H9 (cell line): ENCODE results near the gene MEPCE. TPM values are rescaled to one million over a fixed set of nuclear protein-coding genes. Genes with fewer than 3 reads are reported as not detected.

Source experiments
- DNase-seq: peaks from one replicate; pipeline ENCODE4 v3.0.0-alpha.2; 2017
- H2AFZ ChIP-seq: one replicate; pipeline ENCODE4 v1.6.1; 2013; ENCODE audit warnings: mild to moderate bottlenecking, low read length, control low read depth, moderate library complexity
- H2AK5ac ChIP-seq: 2 replicates; pipeline ENCODE4 v1.6.1; 2013; ENCODE audit warnings: low read length, control low read depth, mixed read lengths; ENCODE audit not compliant: insufficient read length
- H2BK120ac ChIP-seq: one replicate; pipeline ENCODE4 v1.6.1; 2013; ENCODE audit warnings: low read depth, mild to moderate bottlenecking, low read length, control low read depth, inconsistent platforms; ENCODE audit not compliant: poor library complexity, severe bottlenecking
- H2BK12ac ChIP-seq: 2 replicates; pipeline ENCODE4 v1.6.1; 2013; ENCODE audit warnings: low read length, control low read depth, mixed read lengths, low read depth; ENCODE audit not compliant: insufficient read length
- H2BK15ac ChIP-seq: 2 replicates; pipeline ENCODE4 v1.6.1; 2013; ENCODE audit warnings: low read depth, low read length, control low read depth
- H2BK20ac ChIP-seq: one replicate; pipeline ENCODE4 v1.6.1; 2013; ENCODE audit warnings: low read depth, mild to moderate bottlenecking, low read length, control low read depth, inconsistent platforms; ENCODE audit not compliant: poor library complexity, severe bottlenecking
- H2BK5ac ChIP-seq: 2 replicates; pipeline ENCODE4 v1.6.1; 2013; ENCODE audit warnings: low read length, control low read depth, mixed read lengths; ENCODE audit not compliant: insufficient read length
- H3K14ac ChIP-seq: 2 replicates; pipeline ENCODE4 v1.6.1; 2013; ENCODE audit warnings: low read length, control low read depth; ENCODE audit not compliant: insufficient read depth
- H3K18ac ChIP-seq: 2 replicates; pipeline ENCODE4 v1.6.1; 2013; ENCODE audit warnings: low read depth, mild to moderate bottlenecking, mixed read lengths, low read length, control low read depth; ENCODE audit not compliant: insufficient read length
- H3K23ac ChIP-seq: 2 replicates; pipeline ENCODE4 v1.6.1; 2013; ENCODE audit warnings: low read length, control low read depth, mixed read lengths, low read depth; ENCODE audit not compliant: insufficient read length
- H3K23me2 ChIP-seq: 2 replicates; pipeline ENCODE4 v1.6.1; 2013; ENCODE audit warnings: low read depth, mild to moderate bottlenecking, mixed read lengths, low read length, control low read depth; ENCODE audit not compliant: insufficient read length, poor library complexity, severe bottlenecking
- H3K27ac ChIP-seq: 2 replicates; pipeline ENCODE4 v1.5.1; 2013; ENCODE audit warnings: low read length, control low read depth, mixed read lengths, low read depth; ENCODE audit not compliant: insufficient read length
- H3K27me3 ChIP-seq: 2 replicates; pipeline ENCODE4 v1.6.1; 2013; ENCODE audit warnings: low read length, control low read depth, inconsistent platforms; ENCODE audit not compliant: insufficient read depth
- H3K4ac ChIP-seq: 2 replicates; pipeline ENCODE4 v1.6.1; 2013; ENCODE audit warnings: low read depth, mild to moderate bottlenecking, control low read depth, inconsistent platforms, low read length, moderate library complexity
- H3K4me1 ChIP-seq: 2 replicates; pipeline ENCODE4 v1.6.1; 2013; ENCODE audit warnings: low read length, control low read depth, inconsistent platforms; ENCODE audit not compliant: insufficient read depth
- H3K4me2 ChIP-seq: 2 replicates; pipeline ENCODE4 v1.6.1; 2013; ENCODE audit warnings: low read length, control low read depth, mixed read lengths; ENCODE audit not compliant: insufficient read length, insufficient read depth
- H3K56ac ChIP-seq: 2 replicates; pipeline ENCODE4 v1.6.1; 2013; ENCODE audit warnings: low read depth, mild to moderate bottlenecking, mixed read lengths, low read length, control low read depth; ENCODE audit not compliant: insufficient read length
- H3K79me1 ChIP-seq: 2 replicates; pipeline ENCODE4 v1.6.1; 2013; ENCODE audit warnings: low read depth, mild to moderate bottlenecking, moderate library complexity, low read length, control low read depth, inconsistent platforms; ENCODE audit not compliant: insufficient read depth, poor library complexity, severe bottlenecking
- H3K79me2 ChIP-seq: 2 replicates; pipeline ENCODE4 v1.6.1; 2013; ENCODE audit warnings: low read length, control low read depth, inconsistent platforms; ENCODE audit not compliant: insufficient read depth
- H3K9ac ChIP-seq: 2 replicates; pipeline ENCODE4 v1.6.1; 2013; ENCODE audit warnings: low read length, control low read depth, mixed read lengths; ENCODE audit not compliant: insufficient read length; ENCODE audit errors: extremely low read depth
- H3K9me3 ChIP-seq: one replicate; pipeline ENCODE4 v1.6.1; 2013; ENCODE audit warnings: low read depth, low read length, inconsistent platforms; ENCODE audit not compliant: control insufficient read depth
- H3T11ph ChIP-seq: one replicate; pipeline ENCODE4 v1.6.1; 2013; ENCODE audit warnings: mild to moderate bottlenecking, low read length, control low read depth, inconsistent platforms
- H4K20me1 ChIP-seq: one replicate; pipeline ENCODE4 v1.6.1; 2013; ENCODE audit not compliant: control insufficient read depth, insufficient read length, insufficient read depth
- H4K5ac ChIP-seq: 2 replicates; pipeline ENCODE4 v1.6.1; 2013; ENCODE audit warnings: low read depth, mild to moderate bottlenecking, mixed read lengths, low read length, control low read depth; ENCODE audit not compliant: insufficient read length
- H4K8ac ChIP-seq: replicated peaks from 2 replicates; pipeline ENCODE4 v1.6.1; 2013; ENCODE audit warnings: low read length, control low read depth, mixed read lengths, low read depth; ENCODE audit not compliant: insufficient read length
- H4K91ac ChIP-seq: 2 replicates; pipeline ENCODE4 v1.6.1; 2013; ENCODE audit warnings: low read depth, mild to moderate bottlenecking, moderate library complexity, mixed read lengths, low read length, control low read depth; ENCODE audit not compliant: insufficient read length
- H3K27ac Mint-ChIP-seq, 3 experiments: 2 replicates in 2 of 3; 3 replicates in 1 of 3; pipeline ENCODE4 v1.8.0; 2020 to 2021; ENCODE audit warnings: mixed read lengths in 3 of 3, mild to moderate bottlenecking in 1 of 3, moderate library complexity in 1 of 3
- H3K27me3 Mint-ChIP-seq: 2 replicates; pipeline ENCODE4 v1.8.0; 2021; ENCODE audit warnings: low read depth, mild to moderate bottlenecking, moderate library complexity, mixed read lengths
- H3K36me3 Mint-ChIP-seq, 3 experiments: 2 replicates in 2 of 3; 3 replicates in 1 of 3; pipeline ENCODE4 v1.8.0; 2020 to 2021; ENCODE audit warnings: low read depth in 3 of 3, mixed read lengths in 3 of 3; ENCODE audit not compliant: insufficient read depth in 1 of 3
- H3K4me1 Mint-ChIP-seq, 2 experiments: 2 replicates each; pipeline ENCODE4 v1.8.0; 2020; ENCODE audit warnings: mixed read lengths in 2 of 2
- H3K4me3 Mint-ChIP-seq, 2 experiments: 2 replicates in 1 of 2; 3 replicates in 1 of 2; pipeline ENCODE4 v1.8.0; 2020 to 2021; ENCODE audit warnings: mild to moderate bottlenecking in 2 of 2, mixed read lengths in 2 of 2, moderate library complexity in 1 of 2
- H3K9me3 Mint-ChIP-seq, 2 experiments: 2 replicates in 1 of 2; 3 replicates in 1 of 2; pipeline ENCODE4 v1.8.0; 2020; ENCODE audit warnings: mild to moderate bottlenecking in 2 of 2, mixed read lengths in 2 of 2, moderate library complexity in 1 of 2
- CTCF ChIP-seq: fragments of 200-600 bp; sonication (generic); conservative IDR thresholded peaks from 3 replicates; pipeline ENCODE4 v1.8.0; 2021; ENCODE audit warnings: antibody characterized with exemption, mild to moderate bottlenecking
- WGBS: extraction: QIAGEN DNeasy Blood & Tissue Kit; methylation state at CpG from one replicate; pipeline ENCODE4 v1.1.7; 2013; ENCODE audit warnings: missing lambda C conversion rate, low lambda C conversion rate, mixed read lengths; ENCODE audit not compliant: insufficient read length; ENCODE audit errors: extremely low coverage; 5-methylcytosine and 5-hydroxymethylcytosine counted together
- total RNA-seq: library from RNA; stranded (reverse); gene quantifications from 2 replicates; pipeline ENCODE4 v1.2.1, GENCODE V29; 2021

The MEPCE gene
- total RNA-seq, 1 experiment from 2014 or later: 68.0 TPM

GRCh38 chr7:100393233-100393905, 36.3 kb upstream of the MEPCE start:
- H3K36me3 Mint-ChIP-seq: no peaks in the 10 kb centered on the region
- no peak overlapping the region for H3K14ac ChIP-seq
- no peaks in the 10 kb centered on the region for H3K79me1 ChIP-seq
- H3K4me1 Mint-ChIP-seq: peaks cover 19 to 38% of the 10 kb centered on the region in 2 experiments
- H4K91ac ChIP-seq: no peak overlapping the region
- H2AK5ac ChIP-seq: no peak overlapping the region
- H3K18ac ChIP-seq: no peak overlapping the region
- no peaks in the 10 kb centered on the region for H3K9me3 ChIP-seq
- H3K27ac Mint-ChIP-seq: no peak overlapping the region
- H3K56ac ChIP-seq: no peak overlapping the region
- DNase-seq: no peak
- no peak overlapping the region for H3K4me2 ChIP-seq
- H3K9me3 Mint-ChIP-seq: no peaks in the 10 kb centered on the region
- no peak overlapping the region for H3K27ac ChIP-seq
- H3K4ac ChIP-seq: no peak overlapping the region
- WGBS: no CpG with 5 or more reads among the region's 4 CpGs
- H3K9ac ChIP-seq: no peak overlapping the region
- H2BK5ac ChIP-seq: no peak overlapping the region
- H3K23me2 ChIP-seq: peaks cover 2% of the 10 kb centered on the region
- no peaks in the 10 kb centered on the region for H4K20me1 ChIP-seq
- H3K27me3 Mint-ChIP-seq: peaks cover 21% of the 10 kb centered on the region
- H2BK20ac ChIP-seq: no peak overlapping the region
- H3T11ph ChIP-seq: no peak overlapping the region
- no peaks in the 10 kb centered on the region for H3K4me1 ChIP-seq
- H2BK120ac ChIP-seq: no peak overlapping the region
- H3K79me2 ChIP-seq: no peaks in the 10 kb centered on the region
- H2BK15ac ChIP-seq: no peak overlapping the region
- no peak overlapping the region for H3K23ac ChIP-seq
- H3K27me3 ChIP-seq: no peaks in the 10 kb centered on the region
- H3K4me3 Mint-ChIP-seq: no peak overlapping the region
- H4K5ac ChIP-seq: no peak overlapping the region
- H2BK12ac ChIP-seq: no peak overlapping the region
- H4K8ac ChIP-seq: no peak overlapping the region
- no peak for TF ChIP-seq CTCF
- no peak overlapping the region for H2AFZ ChIP-seq
